Effector CD4-positive, alpha-beta T cell (primary cell): ENCODE measurements around the gene PIK3CD.
"Not testable (repeated sequence)": the region's sequence is repeated elsewhere in the genome, so short reads cannot be mapped to it uniquely, and the experiment has no call there.

Experiments used
- DNase-seq: peaks from one replicate; pipeline ENCODE4 v3.0.0-alpha.2; 2020

Gene PIK3CD

GRCh38 chr1:9624081-9624480 lies 27.4 kb upstream of the PIK3CD start:
- DNase-seq: no peak

GRCh38 chr1:9625030-9625429 lies 26.5 kb upstream of the PIK3CD start:
- DNase-seq: not testable (repeated sequence)

GRCh38 chr1:9626201-9626608 lies 25.3 kb upstream of the PIK3CD start:
- no peak for DNase-seq

- peak; percentile 49 for DNase-seq
Observed at GRCh38 chr1:9628541-9629444, 22.7 kb upstream of the PIK3CD start.

- peak; percentile 53 for DNase-seq
Observed at GRCh38 chr1:9629445-9630201, 21.9 kb upstream of the PIK3CD start.

- no peak for DNase-seq
Observed at GRCh38 chr1:9630331-9631111, 21.0 kb upstream of the PIK3CD start.

- DNase-seq: no peak
Observed at GRCh38 chr1:9631613-9632012, 19.9 kb upstream of the PIK3CD start.

GRCh38 chr1:9633493-9633892 lies 18.0 kb upstream of the PIK3CD start:
- no peak for DNase-seq

GRCh38 chr1:9634582-9634981 lies 16.9 kb upstream of the PIK3CD start:
- no peak for DNase-seq

- DNase-seq: no peak
Observed at GRCh38 chr1:9639227-9639626, 12.3 kb upstream of the PIK3CD start.

GRCh38 chr1:9643351-9644256 lies 7.9 kb upstream of the PIK3CD start:
- no peak for DNase-seq

- DNase-seq: no peak
Observed at GRCh38 chr1:9646037-9646436, 5.5 kb upstream of the PIK3CD start.

GRCh38 chr1:9648171-9648570 lies 3.4 kb upstream of the PIK3CD start:
- no peak for DNase-seq

- no peak for DNase-seq
Observed at GRCh38 chr1:9649769-9650168, 1.8 kb upstream of the PIK3CD start.

GRCh38 chr1:9651220-9651564 lies 339 bp upstream of the PIK3CD start:
- DNase-seq: no peak

GRCh38 chr1:9652379-9653209 lies 1.1 kb downstream of the PIK3CD start:
- peak; percentile 64 for DNase-seq

GRCh38 chr1:9653210-9653490 lies 1.6 kb downstream of the PIK3CD start:
- DNase-seq: no peak

- DNase-seq: no peak
Observed at GRCh38 chr1:9653491-9654050, 2.0 kb downstream of the PIK3CD start.

- DNase-seq: no peak
Observed at GRCh38 chr1:9654051-9654833, 2.7 kb downstream of the PIK3CD start.
